CD8-positive, alpha-beta memory T cell (primary cell): ENCODE results near the gene CACNA1D. TPM values are rescaled to one million over a fixed set of nuclear protein-coding genes. Genes with fewer than 3 reads are reported as not detected.

Experiments used
- CTCF ChIA-PET: fragments of 350-600 bp; sonication (Branson Sonifier 250); formaldehyde crosslinking; loops from one replicate; lab custom pipeline; 2021; ENCODE audit warnings: antibody characterized with exemption; lab: Charles Lee
- POLR2A ChIA-PET: fragments of 350-600 bp; sonication (Branson Sonifier 250); formaldehyde crosslinking; loops from one replicate; lab custom pipeline; 2021; ENCODE audit warnings: antibody characterized with exemption; lab: Charles Lee
- DNase-seq, 5 donors: peaks; one replicate each; pipeline versions ENCODE4 v3.0.0 to v3.0.0-alpha.2; 2020 to 2022; ENCODE audit warnings: mixed read lengths in 1 of 5
- H3K27ac ChIP-seq: one replicate; pipeline ENCODE4 v1.7.0; 2013; ENCODE audit warnings: low read depth, mild to moderate bottlenecking, low read length, moderate library complexity
- H3K27me3 ChIP-seq: 2 replicates; pipeline ENCODE4 v1.7.0; 2013; ENCODE audit warnings: low read length, mild to moderate bottlenecking; ENCODE audit not compliant: insufficient read depth, poor library complexity, severe bottlenecking
- H3K36me3 ChIP-seq: 2 replicates; pipeline ENCODE4 v1.7.0; 2013; ENCODE audit warnings: mild to moderate bottlenecking, low read length, moderate library complexity; ENCODE audit not compliant: insufficient read depth
- H3K4me1 ChIP-seq: 2 replicates; pipeline ENCODE4 v1.7.0; 2013; ENCODE audit warnings: mild to moderate bottlenecking, low read length, moderate library complexity; ENCODE audit not compliant: insufficient read depth
- H3K4me3 ChIP-seq: 2 replicates; pipeline ENCODE4 v1.7.0; 2013; ENCODE audit warnings: mild to moderate bottlenecking, low read length
- H3K9me3 ChIP-seq: 2 replicates; pipeline ENCODE4 v1.7.0; 2013; ENCODE audit warnings: mild to moderate bottlenecking, low read length
- H3K27ac Mint-ChIP-seq, 8 donors: one replicate each; pipeline ENCODE4 v1.8.0; 2020 to 2021; ENCODE audit warnings: mixed read lengths in 8 of 8, mild to moderate bottlenecking in 6 of 8, inconsistent platforms in 3 of 8, moderate library complexity in 3 of 8
- H3K27me3 Mint-ChIP-seq, 2 donors: one replicate each; pipeline ENCODE4 v1.8.0; 2020 to 2021; ENCODE audit warnings: mixed read lengths in 2 of 2, mild to moderate bottlenecking in 1 of 2, moderate library complexity in 1 of 2
- H3K36me3 Mint-ChIP-seq, 3 donors: one replicate each; pipeline ENCODE4 v1.8.0; 2020 to 2021; ENCODE audit warnings: mixed read lengths in 3 of 3, inconsistent platforms in 1 of 3, mild to moderate bottlenecking in 1 of 3
- H3K4me1 Mint-ChIP-seq, 3 donors: one replicate each; pipeline ENCODE4 v1.8.0; 2020 to 2021; ENCODE audit warnings: mixed read lengths in 3 of 3, inconsistent platforms in 1 of 3, mild to moderate bottlenecking in 1 of 3
- H3K4me3 Mint-ChIP-seq, 7 donors: one replicate each; pipeline ENCODE4 v1.8.0; 2020 to 2021; ENCODE audit warnings: mixed read lengths in 7 of 7, mild to moderate bottlenecking in 6 of 7, moderate library complexity in 4 of 7, inconsistent platforms in 2 of 7
- H3K9me3 Mint-ChIP-seq, 5 donors: one replicate each; pipeline ENCODE4 v1.8.0; 2020 to 2022; ENCODE audit warnings: mixed read lengths in 5 of 5, mild to moderate bottlenecking in 3 of 5, moderate library complexity in 2 of 5, inconsistent platforms in 1 of 5
- polyA plus RNA-seq: library from polyadenylated mRNA; unstranded; fragments of 300-500 nt; fragmentation: Illumina TruSeq; gene quantifications from one replicate; pipeline ENCODE4 v1.2.3, GENCODE V29; 2021
- total RNA-seq, 2 experiments: library from RNA; stranded (reverse); gene quantifications; one replicate each; pipeline ENCODE4 v1.2.3, GENCODE V29; 2021

Gene CACNA1D
- total and polyA plus RNA-seq, 3 experiments from 2014 or later = 0.02 to 0.78 (median 0.26) TPM

- peaks cover 8 to 31% of the 10 kb centered on the region in 2 donors for H3K27me3 Mint-ChIP-seq
- Histone ChIP-seq H3K4me3 (no peak overlapping the region), H3K9me3 (no peaks in the 10 kb centered on the region), H3K27ac (no peak overlapping the region), H3K4me1 (no peaks in the 10 kb centered on the region), H3K36me3 (no peaks in the 10 kb centered on the region), H3K27me3 (no peaks in the 10 kb centered on the region)
- H3K27ac Mint-ChIP-seq = no peak overlapping the region
- H3K9me3 Mint-ChIP-seq = no peaks in the 10 kb centered on the region
- no peaks in the 10 kb centered on the region for H3K36me3 Mint-ChIP-seq
- H3K4me3 Mint-ChIP-seq = no peak overlapping the region
- CTCF ChIA-PET = no interaction called here
- POLR2A ChIA-PET = no interaction called here
- no peaks in the 10 kb centered on the region for H3K4me1 Mint-ChIP-seq
- no peak for DNase-seq
Measured at GRCh38 chr3:53536282-53536681, 41.9 kb downstream of the CACNA1D start.

DNA sequence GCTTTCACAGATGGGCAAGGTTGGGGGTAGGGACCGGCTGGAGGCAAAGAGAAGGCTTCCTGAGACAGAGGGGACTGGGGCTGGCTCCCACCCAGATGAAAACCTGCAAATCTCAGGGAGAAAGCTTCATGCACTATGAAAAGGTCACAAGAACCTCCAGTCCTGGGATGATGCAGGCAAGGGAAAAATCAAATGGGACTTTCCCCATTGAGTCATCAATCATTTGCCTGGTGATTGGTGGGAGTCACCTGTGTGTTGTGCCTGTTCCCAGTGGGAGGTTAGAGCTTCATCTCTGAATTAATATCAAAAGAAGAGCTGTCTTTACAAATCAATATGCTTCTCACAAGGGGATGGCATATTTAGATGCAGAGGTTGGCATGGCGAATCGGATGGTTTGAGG, 49.9 kb downstream of the CACNA1D start:
- no peaks in the 10 kb centered on the region for H3K4me1 ChIP-seq
- DNase-seq = no peak
- ChIA-PET CTCF (no interaction called here), POLR2A (no interaction called here)
- Mint-ChIP-seq H3K27me3 (peaks cover 6 to 50% of the 10 kb centered on the region in 2 donors), H3K36me3 (no peaks in the 10 kb centered on the region), H3K27ac (no peak overlapping the region), H3K4me1 (no peaks in the 10 kb centered on the region), H3K9me3 (no peaks in the 10 kb centered on the region), H3K4me3 (no peak overlapping the region)
- H3K27ac ChIP-seq = no peak overlapping the region
- H3K9me3 ChIP-seq = no peaks in the 10 kb centered on the region
- no peaks in the 10 kb centered on the region for H3K36me3 ChIP-seq
- H3K27me3 ChIP-seq = no peaks in the 10 kb centered on the region
- H3K4me3 ChIP-seq = no peak overlapping the region

GRCh38 chr3:53545310-53545995, 51.0 kb downstream of the CACNA1D start:
- Histone ChIP-seq H3K27ac (no peak overlapping the region), H3K4me3 (no peak overlapping the region), H3K36me3 (no peaks in the 10 kb centered on the region), H3K27me3 (no peaks in the 10 kb centered on the region), H3K4me1 (no peaks in the 10 kb centered on the region), H3K9me3 (no peaks in the 10 kb centered on the region)
- Mint-ChIP-seq H3K27ac (no peak overlapping the region), H3K4me1 (peaks cover 0 to 3% (median 0%) of the 10 kb centered on the region in 3 donors), H3K9me3 (no peaks in the 10 kb centered on the region), H3K4me3 (no peak overlapping the region), H3K36me3 (no peaks in the 10 kb centered on the region), H3K27me3 (peaks cover 8 to 47% of the 10 kb centered on the region in 2 donors)
- CTCF ChIA-PET = no interaction called here
- POLR2A ChIA-PET = no interaction called here
- DNase-seq = no peak

DNA sequence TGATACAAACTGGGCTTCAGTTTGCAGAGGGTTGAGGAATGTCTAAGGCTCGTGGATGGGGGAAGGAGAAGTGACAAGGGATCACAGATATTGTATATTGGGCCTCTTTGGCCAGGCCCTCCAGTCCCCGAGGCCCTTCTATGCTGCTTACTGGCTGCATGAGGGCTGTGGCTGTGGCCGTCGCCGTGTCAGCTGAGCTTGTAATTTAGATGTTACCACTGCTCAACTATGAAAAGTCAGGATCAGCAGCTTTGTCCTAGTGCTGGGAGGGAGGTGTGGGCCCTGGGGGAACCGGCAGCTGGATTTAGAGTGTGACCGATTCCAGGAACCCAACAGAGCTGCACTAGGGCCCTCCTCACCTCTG, 51.6 kb downstream of the CACNA1D start:
- Mint-ChIP-seq H3K9me3 (no peaks in the 10 kb centered on the region), H3K4me3 (no peak overlapping the region), H3K27me3 (peaks cover 8 to 48% of the 10 kb centered on the region in 2 donors), H3K36me3 (no peaks in the 10 kb centered on the region), H3K4me1 (peaks cover 0 to 3% (median 0%) of the 10 kb centered on the region in 3 donors), H3K27ac (no peak overlapping the region)
- CTCF ChIA-PET = no interaction called here
- POLR2A ChIA-PET = no interaction called here
- Histone ChIP-seq H3K4me1 (no peaks in the 10 kb centered on the region), H3K27ac (no peak overlapping the region), H3K27me3 (no peaks in the 10 kb centered on the region), H3K9me3 (no peaks in the 10 kb centered on the region), H3K4me3 (no peak overlapping the region), H3K36me3 (no peaks in the 10 kb centered on the region)
- no peak for DNase-seq

GRCh38 chr3:53547327-53547726, 52.9 kb downstream of the CACNA1D start:
- Mint-ChIP-seq H3K27me3 (peaks cover 8 to 36% of the 10 kb centered on the region in 2 donors), H3K27ac (no peak overlapping the region), H3K4me3 (no peak overlapping the region), H3K9me3 (no peaks in the 10 kb centered on the region), H3K36me3 (no peaks in the 10 kb centered on the region), H3K4me1 (peaks cover 0 to 3% (median 0%) of the 10 kb centered on the region in 3 donors)
- Histone ChIP-seq H3K4me3 (no peak overlapping the region), H3K27ac (no peak overlapping the region), H3K4me1 (no peaks in the 10 kb centered on the region), H3K27me3 (no peaks in the 10 kb centered on the region), H3K9me3 (no peaks in the 10 kb centered on the region), H3K36me3 (no peaks in the 10 kb centered on the region)
- ChIA-PET POLR2A (no interaction called here), CTCF (no interaction called here)
- no peak for DNase-seq

DNA sequence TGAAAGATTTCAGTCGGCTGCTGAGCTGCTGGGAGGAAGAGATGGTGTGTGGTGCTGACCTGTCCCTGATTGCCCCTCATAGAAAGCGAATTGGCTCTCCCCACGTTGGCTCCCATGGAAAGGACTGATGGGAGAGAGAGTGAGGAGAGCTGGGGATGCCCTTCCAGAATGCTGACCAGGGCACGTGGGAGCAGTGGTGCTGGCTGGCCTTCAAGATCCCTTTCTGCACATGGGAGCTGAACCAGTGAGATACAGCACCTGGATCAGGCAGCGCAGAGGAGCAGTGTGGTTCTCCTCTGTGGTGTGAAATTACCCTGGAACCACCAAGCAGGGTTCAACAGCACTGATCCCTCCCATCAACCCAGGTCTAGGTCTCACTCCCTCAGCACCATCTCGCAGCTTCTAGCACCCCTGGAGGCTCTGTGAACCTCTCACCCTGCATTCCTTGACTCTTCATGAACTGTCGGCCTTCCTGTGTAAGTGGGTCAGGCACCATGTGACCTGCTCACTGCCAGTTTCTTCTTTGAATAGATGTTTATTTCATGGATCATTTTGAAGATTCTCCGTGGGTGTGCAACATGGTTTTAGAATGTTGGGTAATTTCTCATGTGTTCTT, 55.7 kb downstream of the CACNA1D start:
- no peaks in the 10 kb centered on the region for H3K27me3 ChIP-seq
- DNase-seq = no peak
- no peaks in the 10 kb centered on the region for H3K4me1 ChIP-seq
- no peaks in the 10 kb centered on the region for H3K9me3 Mint-ChIP-seq
- no peaks in the 10 kb centered on the region for H3K9me3 ChIP-seq
- ChIA-PET POLR2A (no interaction called here), CTCF (no interaction called here)
- peaks cover 9 to 15% of the 10 kb centered on the region in 2 donors for H3K27me3 Mint-ChIP-seq
- H3K4me3 ChIP-seq = no peak overlapping the region
- H3K36me3 Mint-ChIP-seq = no peaks in the 10 kb centered on the region
- H3K4me1 Mint-ChIP-seq = peaks cover 0 to 3% (median 0%) of the 10 kb centered on the region in 3 donors
- H3K27ac Mint-ChIP-seq = peak overlapping the region in 1 of 8 donors; percentile 73
- H3K27ac ChIP-seq = no peak overlapping the region
- peak overlapping the region in 1 of 7 donors; percentile 17 for H3K4me3 Mint-ChIP-seq
- H3K36me3 ChIP-seq = no peaks in the 10 kb centered on the region

- peaks cover 0 to 3% (median 0%) of the 10 kb centered on the region in 3 donors for H3K4me1 Mint-ChIP-seq
- DNase-seq = no peak
- ChIA-PET POLR2A (no interaction called here), CTCF (no interaction called here)
- no peak overlapping the region for H3K4me3 Mint-ChIP-seq
- Histone ChIP-seq H3K4me3 (no peak overlapping the region), H3K27ac (no peak overlapping the region), H3K9me3 (no peaks in the 10 kb centered on the region), H3K4me1 (no peaks in the 10 kb centered on the region), H3K27me3 (no peaks in the 10 kb centered on the region), H3K36me3 (no peaks in the 10 kb centered on the region)
- no peaks in the 10 kb centered on the region for H3K36me3 Mint-ChIP-seq
- no peak overlapping the region for H3K27ac Mint-ChIP-seq
- peaks cover 6 to 9% of the 10 kb centered on the region in 2 donors for H3K27me3 Mint-ChIP-seq
- H3K9me3 Mint-ChIP-seq = no peaks in the 10 kb centered on the region
Measured at GRCh38 chr3:53551324-53551723, 56.9 kb downstream of the CACNA1D start.

DNA sequence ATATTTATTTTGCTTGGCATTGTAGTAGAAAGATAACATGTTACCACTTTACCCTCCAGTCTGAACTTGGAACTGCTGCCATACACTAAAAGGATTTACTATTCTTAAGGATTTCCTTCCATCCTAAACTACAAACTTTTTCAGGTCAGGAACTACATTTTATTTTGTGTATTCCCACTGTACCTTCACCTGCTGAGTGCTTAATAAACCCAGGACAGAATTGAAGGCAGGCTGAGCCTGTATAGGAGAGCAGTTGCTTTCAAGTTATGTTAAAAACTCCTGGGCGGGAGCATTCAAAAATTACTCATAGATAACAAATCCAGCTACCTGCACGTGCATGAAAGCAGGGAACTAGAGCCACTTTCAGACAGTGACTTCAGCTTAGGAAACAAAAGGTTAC, 58.3 kb downstream of the CACNA1D start:
- H3K27ac Mint-ChIP-seq = peak overlapping the region in 1 of 8 donors; percentile 7
- H3K27ac ChIP-seq = no peak overlapping the region
- no peak for DNase-seq
- H3K4me1 Mint-ChIP-seq = peaks cover 0 to 3% (median 0%) of the 10 kb centered on the region in 3 donors
- H3K27me3 Mint-ChIP-seq = peaks cover 8 to 11% of the 10 kb centered on the region in 2 donors
- H3K36me3 ChIP-seq = no peaks in the 10 kb centered on the region
- no peaks in the 10 kb centered on the region for H3K4me1 ChIP-seq
- no peaks in the 10 kb centered on the region for H3K36me3 Mint-ChIP-seq
- H3K9me3 ChIP-seq = no peaks in the 10 kb centered on the region
- no peaks in the 10 kb centered on the region for H3K27me3 ChIP-seq
- H3K4me3 Mint-ChIP-seq = no peak overlapping the region
- H3K4me3 ChIP-seq = no peak overlapping the region
- peaks cover 0 to 1% (median 0%) of the 10 kb centered on the region in 5 donors for H3K9me3 Mint-ChIP-seq
- ChIA-PET CTCF (no interaction called here), POLR2A (no interaction called here)
